Measurements from ENCODE around the gene FMOD. TPM values are rescaled to one million over a fixed set of nuclear protein-coding genes. Genes with fewer than 3 reads are reported as not detected.

FMOD gene
- total RNA-seq, 1 experiment from 2014 or later: not detected

- Histone ChIP-seq H3K9me2 (replicated peaks; ENCODE audit: low read length) (no peaks in the 10 kb centered on the region), H3K9ac (ENCODE audit: low read length) (no peak overlapping the region), H3K79me2 (ENCODE audit: low read length) (no peaks in the 10 kb centered on the region), H3K36me3 (ENCODE audit: low read depth, low read length) (no peaks in the 10 kb centered on the region), H3K4me1 (ENCODE audit: insufficient read depth, low read length) (no peaks in the 10 kb centered on the region), H3K4me2 (ENCODE audit: low read length) (no peak overlapping the region), H2AFZ (ENCODE audit: low read length) (no peak overlapping the region), H3K4me3 (ENCODE audit: low read length) (no peak overlapping the region), H3K9me3 (ENCODE audit: low read length) (no peaks in the 10 kb centered on the region), H3F3A (ENCODE audit: low read length, unreplicated experiment) (no peaks in the 10 kb centered on the region), H3K27me3 (ENCODE audit: low read length) (peaks cover 49% of the 10 kb centered on the region), H4K20me1 (ENCODE audit: low read length) (no peaks in the 10 kb centered on the region), H3K27ac (ENCODE audit: low read length) (no peak overlapping the region)
- no peak for TF ChIP-seq EZH2phosphoT487 (IDR thresholded peaks at IDR 0.05; ENCODE audit: borderline replicate concordance, low read length)
- TF ChIP-seq EZH2 (IDR thresholded peaks at IDR 0.05; ENCODE audit: low read length, unreplicated experiment): no peak
- no peak for TF ChIP-seq CTCF (conservative IDR thresholded peaks at IDR 0.05; ENCODE audit: low read depth, low read length)
- DNase-seq: no peak
- POLR2A ChIA-PET (ENCODE audit: unreplicated experiment): no interaction called here
- no TSS peak for BruUV-seq (replicated peaks)
- intact Hi-C loops (cut with micrococcal nuclease): no loop called here
- CTCF ChIA-PET: no interaction called here
- ATAC-seq: no peak
Measured at GRCh38 chr1:203299169-203299568, 51.8 kb downstream of the FMOD start.

- intact Hi-C loops (cut with micrococcal nuclease): no loop called here
- ATAC-seq (no peak), DNase-seq (no peak)
- no peak overlapping the region for H3K4me2 ChIP-seq (ENCODE audit: low read length)
- CTCF ChIA-PET: no interaction called here
- no peaks in the 10 kb centered on the region for H3K4me1 ChIP-seq (ENCODE audit: insufficient read depth, low read length)
- H3K79me2 ChIP-seq (ENCODE audit: low read length): no peaks in the 10 kb centered on the region
- no peaks in the 10 kb centered on the region for H3K9me3 ChIP-seq (ENCODE audit: low read length)
- no peaks in the 10 kb centered on the region for H3K36me3 ChIP-seq (ENCODE audit: low read depth, low read length)
- POLR2A ChIA-PET (ENCODE audit: unreplicated experiment): no interaction called here
- no peak overlapping the region for H3K27ac ChIP-seq (ENCODE audit: low read length)
- no TSS peak for BruUV-seq (replicated peaks)
- H3F3A ChIP-seq (ENCODE audit: low read length, unreplicated experiment): no peaks in the 10 kb centered on the region
- no peak overlapping the region for H2AFZ ChIP-seq (ENCODE audit: low read length)
- H3K9me2 ChIP-seq (replicated peaks; ENCODE audit: low read length): no peaks in the 10 kb centered on the region
- no peak for TF ChIP-seq EZH2 (IDR thresholded peaks at IDR 0.05; ENCODE audit: low read length, unreplicated experiment)
- peaks cover 60% of the 10 kb centered on the region for H3K27me3 ChIP-seq (ENCODE audit: low read length)
- H4K20me1 ChIP-seq (ENCODE audit: low read length): no peaks in the 10 kb centered on the region
- H3K9ac ChIP-seq (ENCODE audit: low read length): no peak overlapping the region
- no peak overlapping the region for H3K4me3 ChIP-seq (ENCODE audit: low read length)
Measured at GRCh38 chr1:203296460-203297073, 54.4 kb downstream of the FMOD start.

GRCh38 chr1:203295796-203296195 is 55.1 kb downstream of the FMOD start:
- TF ChIP-seq CTCF (conservative IDR thresholded peaks at IDR 0.05; ENCODE audit: low read depth, low read length): no peak
- no peak for TF ChIP-seq EZH2 (IDR thresholded peaks at IDR 0.05; ENCODE audit: low read length, unreplicated experiment)
- TF ChIP-seq EZH2phosphoT487 (IDR thresholded peaks at IDR 0.05; ENCODE audit: borderline replicate concordance, low read length): no peak
- Histone ChIP-seq H3K36me3 (ENCODE audit: low read depth, low read length) (no peaks in the 10 kb centered on the region), H3K9ac (ENCODE audit: low read length) (no peak overlapping the region), H3K9me2 (replicated peaks; ENCODE audit: low read length) (no peaks in the 10 kb centered on the region), H3K27me3 (ENCODE audit: low read length) (peaks cover 55% of the 10 kb centered on the region), H3K9me3 (ENCODE audit: low read length) (no peaks in the 10 kb centered on the region), H2AFZ (ENCODE audit: low read length) (no peak overlapping the region), H3K4me2 (ENCODE audit: low read length) (no peak overlapping the region), H3K27ac (ENCODE audit: low read length) (no peak overlapping the region), H3K4me1 (ENCODE audit: insufficient read depth, low read length) (no peaks in the 10 kb centered on the region; the same call in 1 of the 2 replicates), H3K79me2 (ENCODE audit: low read length) (no peaks in the 10 kb centered on the region), H3F3A (ENCODE audit: low read length, unreplicated experiment) (no peaks in the 10 kb centered on the region), H4K20me1 (ENCODE audit: low read length) (no peaks in the 10 kb centered on the region), H3K4me3 (ENCODE audit: low read length) (no peak overlapping the region)
- ChIA-PET POLR2A (ENCODE audit: unreplicated experiment) (no interaction called here), CTCF (no interaction called here)
- ATAC-seq (no peak), DNase-seq (no peak)
- intact Hi-C loops (cut with micrococcal nuclease): no loop called here
- BruUV-seq (replicated peaks): no TSS peak
